GM21447 (cell line): Measurements from ENCODE around the gene BCL11A.

ENCODE experiments used
- ATAC-seq: cut with Tn5 transposase; IDR thresholded peaks from one replicate; pipeline ENCODE4 v1.9.1; 2021; ENCODE audit not compliant: unreplicated experiment

The BCL11A gene

GRCh38 chr2:60559880-60560279, 6.4 kb upstream of the BCL11A start:
- no peak for ATAC-seq

GRCh38 chr2:60558536-60558935, 5.1 kb upstream of the BCL11A start:
- no peak for ATAC-seq

GRCh38 chr2:60557486-60557864, 4.0 kb upstream of the BCL11A start:
- ATAC-seq: no peak

- ATAC-seq: no peak
These were observed 3.4 kb upstream of the BCL11A start for GRCh38 chr2:60556576-60557485.

- ATAC-seq: no peak
These were observed 2.7 kb upstream of the BCL11A start for GRCh38 chr2:60556175-60556574.

GRCh38 chr2:60555783-60556139, 2.3 kb upstream of the BCL11A start:
- peak; percentile 5 for ATAC-seq

GRCh38 chr2:60555066-60555782, 1.8 kb upstream of the BCL11A start:
- ATAC-seq: peak; percentile 30

GRCh38 chr2:60554646-60555065, 1.2 kb upstream of the BCL11A start:
- peak; percentile 1 for ATAC-seq

GRCh38 chr2:60554074-60554645, 706 bp upstream of the BCL11A start:
- no peak for ATAC-seq

- ATAC-seq: no peak
These were observed 481 bp downstream of the BCL11A start for GRCh38 chr2:60552851-60553494.

GRCh38 chr2:60552078-60552850, 1.2 kb downstream of the BCL11A start:
- ATAC-seq: no peak

- ATAC-seq: no peak
These were observed 2.0 kb downstream of the BCL11A start for GRCh38 chr2:60551240-60552077.

- ATAC-seq: no peak
These were observed 2.5 kb downstream of the BCL11A start for GRCh38 chr2:60550984-60551239.

- ATAC-seq: peak; percentile 43
These were observed 3.1 kb downstream of the BCL11A start for GRCh38 chr2:60550178-60550983.

- no peak for ATAC-seq
These were observed 3.6 kb downstream of the BCL11A start for GRCh38 chr2:60549928-60550177.

GRCh38 chr2:60549238-60549927, 4.1 kb downstream of the BCL11A start:
- no peak for ATAC-seq

GRCh38 chr2:60548845-60549237, 4.6 kb downstream of the BCL11A start:
- ATAC-seq: no peak

GRCh38 chr2:60548311-60548710, 5.1 kb downstream of the BCL11A start:
- no peak for ATAC-seq

GRCh38 chr2:60547841-60548240, 5.6 kb downstream of the BCL11A start:
- no peak for ATAC-seq
